ENCODE measurements around the gene DMRTA1.

DMRTA1 gene

DNA sequence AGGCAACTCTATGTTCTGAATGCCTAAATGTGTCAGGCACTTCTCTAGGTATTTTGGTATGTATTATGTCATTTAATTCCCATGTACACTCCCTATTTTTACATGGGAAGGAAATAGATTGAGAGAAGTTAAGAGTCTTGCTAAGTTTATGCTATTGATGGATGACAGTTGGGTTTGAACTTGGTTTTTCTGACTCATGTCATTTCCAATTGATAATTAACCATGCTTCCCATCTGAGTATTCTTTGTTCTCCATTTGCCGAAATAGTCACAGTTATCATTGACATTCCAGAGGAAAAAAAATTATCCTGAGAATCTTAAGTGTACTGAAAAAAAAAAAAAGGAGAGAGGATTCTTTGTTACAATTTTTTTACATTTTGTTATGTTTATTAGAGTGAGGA, 23.1 kb upstream of the DMRTA1 start:
- Histone ChIP-seq H3K27ac (ENCODE audit: low read length) (no peak overlapping the region), H4K20me1 (ENCODE audit: insufficient read depth, low read length) (no peaks in the 10 kb centered on the region), H3K27me3 (ENCODE audit: insufficient read depth, low read length, poor library complexity) (no peaks in the 10 kb centered on the region), H3K4me3 (ENCODE audit: low read depth in 1 of 2, low read length in 2 of 2) (no peak overlapping the region), H3K4me2 (ENCODE audit: insufficient read depth, low read length) (no peak overlapping the region), H2AFZ (ENCODE audit: low read depth, low read length) (no peak overlapping the region), H3K4me1 (ENCODE audit: insufficient read depth, low read length) (no peaks in the 10 kb centered on the region), H3K36me3 (ENCODE audit: insufficient read depth, low read length) (no peaks in the 10 kb centered on the region), H3K9me3 (ENCODE audit: insufficient read depth, low read length, severe bottlenecking) (no peaks in the 10 kb centered on the region), H3K79me2 (ENCODE audit: insufficient read depth, low read length) (no peaks in the 10 kb centered on the region), H3K9ac (ENCODE audit: low read depth, low read length) (no peak overlapping the region)
- TF ChIP-seq, protein P1, sequence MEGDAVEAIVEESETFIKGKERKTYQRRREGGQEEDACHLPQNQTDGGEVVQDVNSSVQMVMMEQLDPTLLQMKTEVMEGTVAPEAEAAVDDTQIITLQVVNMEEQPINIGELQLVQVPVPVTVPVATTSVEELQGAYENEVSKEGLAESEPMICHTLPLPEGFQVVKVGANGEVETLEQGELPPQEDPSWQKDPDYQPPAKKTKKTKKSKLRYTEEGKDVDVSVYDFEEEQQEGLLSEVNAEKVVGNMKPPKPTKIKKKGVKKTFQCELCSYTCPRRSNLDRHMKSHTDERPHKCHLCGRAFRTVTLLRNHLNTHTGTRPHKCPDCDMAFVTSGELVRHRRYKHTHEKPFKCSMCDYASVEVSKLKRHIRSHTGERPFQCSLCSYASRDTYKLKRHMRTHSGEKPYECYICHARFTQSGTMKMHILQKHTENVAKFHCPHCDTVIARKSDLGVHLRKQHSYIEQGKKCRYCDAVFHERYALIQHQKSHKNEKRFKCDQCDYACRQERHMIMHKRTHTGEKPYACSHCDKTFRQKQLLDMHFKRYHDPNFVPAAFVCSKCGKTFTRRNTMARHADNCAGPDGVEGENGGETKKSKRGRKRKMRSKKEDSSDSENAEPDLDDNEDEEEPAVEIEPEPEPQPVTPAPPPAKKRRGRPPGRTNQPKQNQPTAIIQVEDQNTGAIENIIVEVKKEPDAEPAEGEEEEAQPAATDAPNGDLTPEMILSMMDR (IDR thresholded peaks at IDR 0.05; ENCODE audit: borderline replicate concordance, extremely low read depth, low read length, poor library complexity, severe bottlenecking): no peak
- TF ChIP-seq EZH2 (IDR thresholded peaks at IDR 0.05; ENCODE audit: borderline replicate concordance, low read depth, low read length, severe bottlenecking): no peak
- ATAC-seq (ENCODE audit: insufficient read depth, low read depth): no peak
- no peak for DNase-seq

DNA sequence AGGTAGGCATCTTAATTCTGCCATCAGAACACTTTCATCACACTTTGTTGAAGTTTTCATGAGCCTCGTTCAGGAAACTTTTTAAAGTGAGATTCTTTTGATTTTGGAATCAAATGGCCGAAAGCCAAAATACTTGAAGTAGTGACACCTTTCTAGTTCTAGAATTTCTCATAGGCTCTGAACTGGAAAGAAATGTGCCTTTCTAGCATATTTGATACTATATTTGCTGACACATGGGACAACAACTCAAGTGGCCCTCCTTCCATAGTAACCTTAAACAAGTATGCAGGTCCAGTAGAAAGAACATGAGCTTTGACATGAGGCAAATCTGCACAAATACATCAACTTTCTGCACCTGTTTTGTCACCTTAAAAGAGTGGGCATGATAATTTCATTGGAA, 22.0 kb upstream of the DMRTA1 start:
- H3K9me3 ChIP-seq (ENCODE audit: insufficient read depth, low read length, severe bottlenecking): no peaks in the 10 kb centered on the region
- H4K20me1 ChIP-seq (ENCODE audit: insufficient read depth, low read length): no peaks in the 10 kb centered on the region
- no peaks in the 10 kb centered on the region for H3K36me3 ChIP-seq (ENCODE audit: insufficient read depth, low read length)
- TF ChIP-seq, protein P1 (IDR thresholded peaks at IDR 0.05; ENCODE audit: borderline replicate concordance, extremely low read depth, low read length, poor library complexity, severe bottlenecking): no peak
- no peak for TF ChIP-seq EZH2 (IDR thresholded peaks at IDR 0.05; ENCODE audit: borderline replicate concordance, low read depth, low read length, severe bottlenecking)
- DNase-seq (no peak), ATAC-seq (ENCODE audit: insufficient read depth, low read depth) (no peak)
- H3K79me2 ChIP-seq (ENCODE audit: insufficient read depth, low read length): no peaks in the 10 kb centered on the region
- H2AFZ ChIP-seq (ENCODE audit: low read depth, low read length): no peak overlapping the region
- H3K27me3 ChIP-seq (ENCODE audit: insufficient read depth, low read length, poor library complexity): no peaks in the 10 kb centered on the region
- no peaks in the 10 kb centered on the region for H3K4me1 ChIP-seq (ENCODE audit: insufficient read depth, low read length)
- H3K4me2 ChIP-seq (ENCODE audit: insufficient read depth, low read length): no peak overlapping the region
- no peak overlapping the region for H3K9ac ChIP-seq (ENCODE audit: low read depth, low read length)
- no peak overlapping the region for H3K27ac ChIP-seq (ENCODE audit: low read length)
- H3K4me3 ChIP-seq (ENCODE audit: low read depth in 1 of 2, low read length in 2 of 2): no peak overlapping the region

DNA sequence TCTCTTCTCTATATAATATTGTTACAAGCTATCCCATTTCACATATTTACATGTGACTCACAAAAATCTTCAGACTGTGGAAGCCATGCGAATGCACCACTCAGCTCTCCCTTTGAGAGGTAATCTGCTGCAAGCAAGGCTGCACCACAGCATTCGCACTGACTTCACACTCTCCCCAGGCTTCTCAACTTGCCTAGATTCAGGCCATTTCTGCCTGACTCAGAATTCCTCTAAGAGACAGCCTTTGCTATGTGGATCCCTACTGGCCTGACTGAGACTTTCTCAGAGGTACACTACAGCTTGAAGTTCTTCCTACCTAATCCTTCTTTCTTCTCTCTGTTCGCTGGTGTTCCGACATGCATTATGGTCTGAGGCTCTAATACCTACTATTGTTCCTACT, 21.1 kb upstream of the DMRTA1 start:
- Histone ChIP-seq H3K4me3 (ENCODE audit: low read depth in 1 of 2, low read length in 2 of 2) (no peak overlapping the region), H3K9ac (ENCODE audit: low read depth, low read length) (no peak overlapping the region), H3K79me2 (ENCODE audit: insufficient read depth, low read length) (no peaks in the 10 kb centered on the region), H3K27me3 (ENCODE audit: insufficient read depth, low read length, poor library complexity) (no peaks in the 10 kb centered on the region), H3K4me1 (ENCODE audit: insufficient read depth, low read length) (no peaks in the 10 kb centered on the region), H4K20me1 (ENCODE audit: insufficient read depth, low read length) (no peaks in the 10 kb centered on the region), H3K36me3 (ENCODE audit: insufficient read depth, low read length) (no peaks in the 10 kb centered on the region), H3K4me2 (ENCODE audit: insufficient read depth, low read length) (no peak overlapping the region), H3K27ac (ENCODE audit: low read length) (no peak overlapping the region), H3K9me3 (ENCODE audit: insufficient read depth, low read length, severe bottlenecking) (no peaks in the 10 kb centered on the region), H2AFZ (ENCODE audit: low read depth, low read length) (no peak overlapping the region)
- DNase-seq (no peak), ATAC-seq (ENCODE audit: insufficient read depth, low read depth) (no peak)
- TF ChIP-seq EZH2 (IDR thresholded peaks at IDR 0.05; ENCODE audit: borderline replicate concordance, low read depth, low read length, severe bottlenecking): no peak
- TF ChIP-seq, protein P1 (IDR thresholded peaks at IDR 0.05; ENCODE audit: borderline replicate concordance, extremely low read depth, low read length, poor library complexity, severe bottlenecking): no peak

Data from DND-41 (cell line).